H1 (cell line): Measurements from ENCODE around the gene GZMM. TPM values are rescaled to one million over a fixed set of nuclear protein-coding genes. Genes with fewer than 3 reads are reported as not detected.

ENCODE experiments used
- BCL11A ChIP-seq, 2 experiments: IDR thresholded peaks; one replicate each; pipeline ENCODE4 v1.6.1; 2011; ENCODE audit warnings: low read depth in 2 of 2, low read length in 2 of 2, mild to moderate bottlenecking in 2 of 2
- CEBPB ChIP-seq: IDR thresholded peaks from 2 replicates; pipeline ENCODE4 v1.6.1; 2012; ENCODE audit warnings: low read depth, low read length
- E2F6 ChIP-seq: IDR thresholded peaks from 2 replicates; pipeline ENCODE4 v1.6.1; 2012; ENCODE audit warnings: inconsistent platforms
- NANOG ChIP-seq: IDR thresholded peaks from 2 replicates; pipeline ENCODE4 v1.6.1; 2011; ENCODE audit warnings: low read length, low read depth, mild to moderate bottlenecking, inconsistent platforms; ENCODE audit not compliant: insufficient read depth, poor library complexity, severe bottlenecking
- POLR2AphosphoS5 ChIP-seq: IDR thresholded peaks from 2 replicates; pipeline ENCODE4 v1.6.1; 2011; ENCODE audit warnings: low read depth, low read length
- RAD21 ChIP-seq, 2 experiments: IDR thresholded peaks in 1 of 2; conservative IDR thresholded peaks in 1 of 2; 2 replicates each; pipeline ENCODE4 v1.6.1; 2011; ENCODE audit warnings: low read depth in 2 of 2, low read length in 2 of 2, improper control_type of control experiment in 1 of 2, inconsistent platforms in 1 of 2, mild to moderate bottlenecking in 1 of 2, moderate library complexity in 1 of 2
- RXRA ChIP-seq: IDR thresholded peaks from 2 replicates; pipeline ENCODE4 v1.6.1; 2011; ENCODE audit warnings: low read depth, mild to moderate bottlenecking, low read length, moderate library complexity; ENCODE audit not compliant: insufficient read depth
- SIX5 ChIP-seq: IDR thresholded peaks from 2 replicates; pipeline ENCODE4 v1.6.1; 2011; ENCODE audit warnings: mild to moderate bottlenecking, low read depth, low read length
- SP2 ChIP-seq: IDR thresholded peaks from 2 replicates; pipeline ENCODE4 v1.6.1; 2012; ENCODE audit warnings: mild to moderate bottlenecking, low read length, inconsistent platforms
- TEAD4 ChIP-seq: IDR thresholded peaks from 2 replicates; pipeline ENCODE4 v1.6.1; 2012; ENCODE audit warnings: low read depth, low read length, inconsistent platforms, mixed read lengths
- ZNF274 ChIP-seq: IDR thresholded peaks from 2 replicates; pipeline ENCODE4 v1.7.0; 2012; ENCODE audit warnings: low read length, borderline replicate concordance; ENCODE audit errors: extremely low read depth
- polyA plus RNA-seq, 7 experiments: library from polyadenylated mRNA; depleted of rRNA in 3 of 7; stranded (reverse) in 5 of 7; unstranded in 2 of 7; fragments of >200 nt in 5 of 7; fragments of 200-250 nt in 2 of 7; gene quantifications; 1 replicate in 5 of 7; 2 replicates in 1 of 7; 4 replicates in 1 of 7; pipeline versions ENCODE4 v1.2.1 to v1.2.3, GENCODE V29; 2011 to 2013; ENCODE audit warnings: missing spikeins in 2 of 7, mixed read lengths in 2 of 7
- total RNA-seq: library from RNA; stranded (reverse); fragmentation: NEBNext Ultra II Directional; extraction: Animal tissue kit (Norgen Biotek cat#: 25700); gene quantifications from 2 replicates; pipeline ENCODE4 v1.2.1, GENCODE V29; 2021

Gene GZMM
- total and polyA plus RNA-seq, 2 of the 8 experiments (the other 6 are each of a cell fraction or from before 2014, with no cell fraction given) = 0.09 to 0.32 TPM

- TF ChIP-seq RAD21 (IDR thresholded peaks at IDR 0.05 in 1 of 2, conservative IDR thresholded peaks at IDR 0.05 in 1 of 2; ENCODE audit: low read depth in 2 of 2, low read length in 2 of 2) (no peak), SP2 (no peak), POLR2AphosphoS5 (peak; percentile 54), NANOG (no peak), RXRA (no peak), CEBPB (no peak), SIX5 (no peak), TEAD4 (peak; percentile 83), E2F6 (peak; percentile 77), BCL11A (IDR thresholded peaks at IDR 0.05; ENCODE audit: low read depth in 2 of 2, low read length in 2 of 2) (no peak), ZNF274 (no peak)
Measured at GRCh38 chr19:570937-571565, 27.2 kb downstream of the GZMM start (continued).
